GM12892 (cell line): Measurements from ENCODE around the gene PROM2.

Experiments used
- POLR2A ChIP-seq: IDR thresholded peaks from 2 replicates; pipeline ENCODE4 v1.6.1; 2011; ENCODE audit warnings: low read depth, low read length, control low read depth
- POLR2AphosphoS5 ChIP-seq: IDR thresholded peaks from 2 replicates; pipeline ENCODE4 v1.6.1; 2011; ENCODE audit warnings: low read depth, low read length, control low read depth
- TAF1 ChIP-seq: IDR thresholded peaks from 2 replicates; pipeline ENCODE4 v1.6.1; 2011; ENCODE audit warnings: low read depth, mild to moderate bottlenecking, control low read depth, low read length, borderline replicate concordance

DNA sequence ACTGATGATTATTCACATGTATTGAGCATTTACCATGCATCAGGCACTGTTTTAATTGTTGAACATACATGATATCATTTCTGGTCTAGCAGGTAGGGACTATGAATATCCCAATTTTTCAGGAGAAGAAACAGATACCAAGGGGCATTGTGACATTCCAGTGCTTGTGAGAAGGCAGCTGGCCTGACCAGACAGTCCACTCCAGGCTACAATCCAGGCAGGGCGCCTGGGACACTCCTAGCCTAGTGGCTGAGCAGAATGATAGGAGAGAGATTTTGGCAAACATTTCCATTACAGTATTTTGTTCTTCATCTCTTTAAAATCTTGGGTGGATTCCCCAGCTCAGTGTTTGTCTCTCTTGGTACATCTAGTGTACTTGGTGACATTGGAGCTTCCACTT, 42.0 kb upstream of the PROM2 start:
- TF ChIP-seq POLR2A: no peak
- TF ChIP-seq TAF1: no peak
- no peak for TF ChIP-seq POLR2AphosphoS5
